HG03571 (cell line): ENCODE measurements around the gene RORC.
"Not testable (repeated sequence)": the region's sequence is repeated elsewhere in the genome, so short reads cannot be mapped to it uniquely, and the experiment has no call there.

Experiments used
- ATAC-seq: cut with Tn5 transposase; IDR thresholded peaks from one replicate; pipeline ENCODE4 v1.9.1; 2021; ENCODE audit not compliant: unreplicated experiment

Gene RORC

GRCh38 chr1:151807131-151807530 is 24.5 kb downstream of the RORC start:
- no peak for ATAC-seq

GRCh38 chr1:151806170-151806569 is 25.4 kb downstream of the RORC start:
- no peak for ATAC-seq

GRCh38 chr1:151805066-151805820 is 26.4 kb downstream of the RORC start, which contains the start of gene LINGO4:
LINGO4 (minus strand) TSS chr1:151805419; CDS start chr1:151802704, 2,715 bp downstream.
- no peak for ATAC-seq

- ATAC-seq, result no peak
Observed at GRCh38 chr1:151803915-151804314, 27.7 kb downstream of the RORC start.

GRCh38 chr1:151803164-151803563 is 28.4 kb downstream of the RORC start:
- no peak for ATAC-seq

GRCh38 chr1:151802372-151802771 is 29.2 kb downstream of the RORC start:
- ATAC-seq, result no peak

- ATAC-seq, result no peak
Observed at GRCh38 chr1:151801846-151802245, 29.8 kb downstream of the RORC start.

GRCh38 chr1:151801310-151801820 is 30.2 kb downstream of the RORC start:
- no peak for ATAC-seq

GRCh38 chr1:151800830-151801229 is 30.8 kb downstream of the RORC start:
- ATAC-seq, result no peak

- ATAC-seq, result no peak
Observed at GRCh38 chr1:151799179-151800022, 32.2 kb downstream of the RORC start.

GRCh38 chr1:151798571-151798970 is 33.0 kb downstream of the RORC start:
- ATAC-seq, result no peak

GRCh38 chr1:151790940-151791651 is 40.5 kb downstream of the RORC start:
- ATAC-seq, result no peak

GRCh38 chr1:151790071-151790939 is 41.3 kb downstream of the RORC start, which contains the start of gene TDRKH:
TDRKH (minus strand) TSS chr1:151790500; CDS start chr1:151783022, 7,478 bp downstream.
- ATAC-seq, result peak; percentile 90

- no peak for ATAC-seq
Observed at GRCh38 chr1:151787689-151788088, 43.9 kb downstream of the RORC start.

- no peak for ATAC-seq
Observed at GRCh38 chr1:151783796-151784195, 47.8 kb downstream of the RORC start.

- ATAC-seq, result no peak
Observed at GRCh38 chr1:151782741-151783140, 48.9 kb downstream of the RORC start.

- ATAC-seq, result not testable (repeated sequence)
Observed at GRCh38 chr1:151782026-151782425, 49.6 kb downstream of the RORC start.

- not testable (repeated sequence) for ATAC-seq
Observed at GRCh38 chr1:151780736-151781135, 50.9 kb downstream of the RORC start.

GRCh38 chr1:151779852-151780251 is 51.8 kb downstream of the RORC start:
- ATAC-seq, result no peak

- ATAC-seq, result no peak
Observed at GRCh38 chr1:151777317-151777716, 54.3 kb downstream of the RORC start.
